Activated CD8-positive, alpha-beta memory T cell treated with anti-CD3 and anti-CD28 coated beads, Interleukin-2, amount 50 U/mL, for 1 hour (primary cell): ENCODE data around the gene ARR3.
A peak's percentile ranks its signal among the peaks of the same experiment; 100 is the strongest.
"Not testable (repeated sequence)": the region's sequence is repeated elsewhere in the genome, so short reads cannot be mapped to it uniquely, and the experiment has no call there.

ENCODE experiments used
- DNase-seq: peaks from one replicate; pipeline ENCODE4 v3.0.0-alpha.2; 2020; ENCODE audit errors: extremely low read depth

ARR3 gene

DNA sequence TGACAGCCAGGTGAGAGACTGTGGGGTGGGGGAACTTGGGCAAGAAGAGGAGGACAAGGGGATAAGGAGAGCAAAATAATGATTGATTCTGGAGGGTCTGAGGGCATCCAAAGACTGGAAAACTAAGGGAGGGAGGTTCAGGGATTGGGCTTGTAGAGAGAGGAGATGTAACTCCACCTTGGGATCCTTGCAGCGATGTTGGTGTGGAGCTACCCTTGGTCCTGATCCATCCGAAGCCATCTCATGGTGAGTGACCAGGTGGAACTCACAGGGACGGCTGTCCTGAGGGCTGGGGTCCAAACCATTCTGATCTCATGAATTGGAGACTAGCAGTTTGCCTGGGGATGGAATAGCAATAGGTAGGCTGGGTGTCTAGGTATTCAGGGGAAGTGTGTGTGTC lies 12.4 kb downstream of the ARR3 start:
- no peak for DNase-seq

DNA sequence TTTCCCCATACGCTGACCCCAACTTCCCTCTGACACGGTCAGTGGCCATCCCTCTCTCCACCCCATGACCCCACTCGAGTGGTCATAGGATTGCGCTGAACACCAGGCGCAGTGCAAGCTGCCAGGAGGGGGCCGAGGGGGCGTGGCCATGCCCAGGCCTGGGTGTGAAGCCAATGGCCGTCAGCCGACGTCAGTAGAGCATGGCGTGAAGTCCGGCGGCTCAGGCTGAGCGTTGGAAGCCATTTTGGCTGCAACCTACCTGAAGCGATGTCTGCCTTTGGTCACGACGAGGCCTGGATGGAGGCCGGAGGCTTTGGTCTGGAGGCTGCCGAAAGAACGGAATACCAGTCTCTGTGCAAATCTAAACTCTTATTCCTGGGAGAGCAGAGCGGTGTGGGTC lies 13.8 kb downstream of the ARR3 start, which contains the start of gene RAB41:
RAB41 (plus strand) TSS at position 222 of the 400 bp plus-strand sequence; CDS start at position 268, 46 bp downstream.
- DNase-seq = no peak

- no peak for DNase-seq
These were observed 21.1 kb downstream of the ARR3 start for GRCh38 chrX:70289168-70289792.

DNA sequence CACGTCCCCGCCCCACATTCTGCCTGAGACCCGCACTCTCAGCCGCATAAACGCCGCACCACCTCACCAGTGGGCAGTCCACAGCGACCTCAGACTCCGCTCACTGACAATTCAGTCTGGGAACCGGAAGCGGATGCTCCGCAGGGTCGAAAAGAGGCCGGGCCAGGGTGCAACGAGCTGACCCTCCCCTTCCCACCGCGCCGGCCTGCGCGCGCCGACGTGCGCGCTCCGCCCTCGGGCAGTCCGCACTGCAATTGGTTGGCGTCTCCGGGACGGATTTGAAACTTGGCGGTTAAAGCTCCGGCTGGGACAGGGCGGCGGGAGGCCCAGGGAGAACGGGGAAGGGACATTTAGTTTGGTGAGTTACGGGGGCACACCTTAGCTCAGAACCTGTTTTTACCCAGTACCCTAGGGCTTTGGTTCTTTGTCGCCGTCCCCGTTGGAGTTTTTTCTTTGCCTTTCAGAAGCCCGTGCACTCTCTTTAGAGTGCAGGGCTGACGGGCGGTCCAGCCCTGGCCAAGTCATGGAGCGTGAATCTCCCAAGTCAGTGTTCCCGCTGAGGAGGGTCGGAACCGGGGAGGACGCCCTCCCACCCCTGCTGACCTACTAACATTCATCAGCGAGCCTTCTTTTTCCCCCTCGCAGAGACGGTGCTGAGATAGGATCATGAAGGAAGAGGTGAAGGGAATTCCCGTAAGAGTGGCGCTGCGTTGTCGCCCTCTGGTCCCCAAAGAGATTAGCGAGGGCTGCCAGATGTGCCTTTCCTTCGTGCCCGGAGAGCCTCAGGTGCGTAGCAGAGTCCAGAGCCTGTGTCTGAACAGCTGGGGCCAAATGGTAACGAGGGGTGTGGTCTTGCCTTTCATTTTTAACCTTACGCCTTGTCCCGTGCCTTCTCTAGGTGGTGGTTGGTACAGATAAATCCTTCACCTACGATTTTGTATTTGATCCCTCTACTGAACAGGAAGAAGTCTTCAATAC lies 21.9 kb downstream of the ARR3 start, which contains the start of the genes KIF4A and PDZD11:
KIF4A (plus strand) TSS at position 312 of the 978 bp plus-strand sequence; CDS start at position 667, 355 bp downstream.
PDZD11 (minus strand) TSS at position 135 of the 978 bp plus-strand sequence. CDS start 586 bp downstream, outside the sequence.
- peak; percentile 16 for DNase-seq

- no peak for DNase-seq
These were observed 24.7 kb downstream of the ARR3 start for GRCh38 chrX:70292788-70293187.

GRCh38 chrX:70293621-70294020 lies 25.5 kb downstream of the ARR3 start:
- DNase-seq = no peak

- DNase-seq = no peak
These were observed 33.6 kb downstream of the ARR3 start for GRCh38 chrX:70301716-70302115.

- no peak for DNase-seq
These were observed 45.4 kb downstream of the ARR3 start for GRCh38 chrX:70313503-70313902.

DNA sequence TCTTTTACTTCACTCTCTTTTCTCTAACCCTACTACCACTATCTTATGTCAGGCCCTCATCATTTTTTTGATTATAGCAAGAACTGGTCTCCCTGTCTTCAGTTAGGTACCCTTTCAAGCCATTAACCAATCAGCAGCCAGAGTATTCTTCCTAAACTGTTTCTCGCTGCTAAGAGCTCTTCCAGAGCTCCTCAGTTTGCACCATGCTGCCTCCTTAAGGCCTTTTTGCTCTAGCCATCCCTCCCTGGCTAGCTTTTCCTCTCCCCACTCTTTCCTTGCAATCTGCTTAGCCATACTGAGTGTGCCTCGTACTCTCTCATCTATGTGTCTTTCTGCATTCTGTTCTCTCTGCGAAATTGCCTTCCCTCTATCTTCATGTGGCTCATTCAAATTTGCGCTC lies 54.6 kb downstream of the ARR3 start:
- no peak for DNase-seq

DNA sequence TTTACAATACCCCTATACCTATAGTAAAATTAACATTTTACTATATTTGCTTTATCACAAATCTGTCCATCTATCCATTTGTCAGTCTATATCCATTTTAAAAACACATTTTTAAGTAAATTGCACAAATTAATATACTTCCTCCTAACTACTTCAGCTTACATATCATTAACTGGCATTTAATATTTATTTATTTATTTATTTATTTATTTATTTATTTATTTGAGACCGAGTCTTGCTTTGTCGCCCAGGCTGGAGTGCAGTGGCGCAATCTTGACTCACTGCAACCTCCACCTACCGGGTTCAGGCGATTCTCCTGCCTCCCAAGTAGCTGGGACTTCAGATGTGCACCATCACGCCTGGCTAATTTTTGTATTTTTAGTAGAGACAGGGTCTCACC lies 55.5 kb downstream of the ARR3 start:
- DNase-seq = not testable (repeated sequence)

GRCh38 chrX:70324326-70324725 lies 56.2 kb downstream of the ARR3 start:
- DNase-seq = no peak

GRCh38 chrX:70331161-70331560 lies 63.0 kb downstream of the ARR3 start:
- no peak for DNase-seq
